Measurements from ENCODE around the gene ISG15.
"Not testable (repeated sequence)": the region's sequence is repeated elsewhere in the genome, so short reads cannot be mapped to it uniquely, and the experiment has no call there.

Gene ISG15

DNA sequence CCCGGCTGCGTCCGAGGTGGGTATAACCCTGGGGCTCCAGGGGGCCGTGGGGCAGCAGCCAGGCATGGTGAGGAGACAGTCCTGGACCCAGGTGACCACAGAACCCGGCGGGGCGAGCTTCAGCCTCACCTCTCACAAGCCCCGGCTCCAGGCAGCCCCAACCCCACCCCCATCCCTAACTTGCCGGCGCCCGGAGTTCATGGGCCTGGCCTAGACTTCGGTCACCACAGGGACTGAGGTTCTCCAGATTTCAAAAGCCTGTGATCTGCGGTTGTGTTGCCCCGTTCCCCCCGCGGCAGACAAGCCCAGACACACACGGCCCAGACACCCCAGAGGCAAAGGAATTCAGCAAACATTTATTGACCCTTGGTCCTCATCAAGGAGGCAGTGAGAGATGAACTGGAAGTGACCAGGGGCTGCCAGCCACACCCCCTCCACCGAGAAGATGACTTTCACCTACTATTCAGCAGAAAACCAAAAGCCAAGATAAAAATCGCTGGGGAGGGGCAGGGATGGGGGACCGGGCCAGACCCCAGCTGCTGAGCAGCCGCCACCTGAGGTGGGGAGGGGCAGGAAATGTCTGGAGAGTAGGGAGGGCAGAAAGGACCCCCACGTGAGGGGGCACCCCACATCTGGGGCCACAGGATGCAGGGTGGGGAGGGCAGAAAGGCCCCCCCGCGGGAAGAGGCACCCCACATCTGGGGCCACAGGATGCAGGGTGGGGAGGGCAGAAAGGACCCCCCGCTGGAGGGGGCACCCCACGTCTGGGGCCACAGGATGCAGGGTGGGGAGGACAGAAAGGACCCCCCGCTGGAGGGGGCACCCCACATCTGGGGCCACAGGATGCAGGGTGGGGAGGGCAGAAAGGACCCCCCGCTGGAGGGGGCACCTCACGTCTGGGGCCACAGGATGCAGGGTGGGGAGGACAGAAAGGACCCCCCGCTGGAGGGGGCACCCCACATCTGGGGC is 17.3 kb upstream of the ISG15 start:
- DNase-seq, result no peak

DNA sequence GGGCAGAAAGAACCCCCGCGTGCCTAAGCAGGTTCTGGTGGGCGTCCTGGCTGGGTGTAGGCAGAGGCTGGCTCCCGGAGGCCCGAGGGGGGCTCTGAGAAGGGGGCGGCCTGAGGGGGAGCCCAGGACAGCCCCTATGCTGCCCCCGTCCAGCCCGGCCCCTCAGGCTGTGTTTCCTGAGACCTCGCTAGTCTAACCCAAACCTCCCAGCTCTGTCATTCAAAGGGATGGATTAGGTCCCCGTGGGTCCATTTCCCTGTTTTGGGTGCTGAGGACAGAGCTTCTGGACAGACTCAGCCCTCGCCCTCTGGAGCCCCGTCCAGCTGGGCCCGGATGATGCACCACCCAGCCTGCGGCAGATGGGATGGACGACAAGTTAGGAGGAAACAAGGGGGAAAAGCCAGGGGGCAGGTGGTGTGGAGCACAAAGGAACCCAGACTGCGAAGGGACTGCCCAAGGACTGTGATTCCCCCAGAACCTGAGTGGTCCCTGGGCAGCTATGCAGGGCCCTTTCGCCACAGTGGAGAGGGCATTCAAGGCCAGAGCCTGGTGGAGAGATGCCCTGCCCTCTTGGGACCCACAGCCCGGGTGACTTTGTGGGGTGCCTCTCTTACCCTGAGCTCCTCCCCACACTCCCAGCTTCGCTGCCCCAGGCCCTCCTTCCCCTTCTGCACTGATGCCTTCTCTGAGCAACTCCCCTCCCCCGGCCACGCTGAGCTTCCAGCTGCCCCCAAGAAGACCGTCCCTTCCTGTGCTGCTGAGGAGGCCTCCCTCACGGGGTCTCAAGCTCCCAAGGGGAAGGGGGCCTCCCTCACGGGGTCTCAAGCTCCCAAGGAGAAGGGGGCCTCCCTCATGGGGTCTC is 16.2 kb upstream of the ISG15 start:
- no peak for DNase-seq

DNA sequence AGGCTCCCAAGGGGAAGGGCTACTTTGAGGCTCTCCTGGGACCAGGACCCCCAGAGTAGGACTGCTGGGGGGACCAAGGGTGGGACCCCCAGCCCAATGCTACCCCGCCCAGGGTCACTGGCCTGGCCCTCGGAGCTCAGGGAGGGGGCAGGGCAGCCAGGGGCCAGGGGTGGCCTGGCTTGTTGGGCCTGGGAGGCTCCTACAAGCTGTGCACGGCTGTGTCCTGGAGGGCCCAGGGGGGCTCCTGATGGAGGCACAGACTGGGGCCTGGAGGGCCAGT is 15.6 kb upstream of the ISG15 start:
- DNase-seq, result no peak

DNA sequence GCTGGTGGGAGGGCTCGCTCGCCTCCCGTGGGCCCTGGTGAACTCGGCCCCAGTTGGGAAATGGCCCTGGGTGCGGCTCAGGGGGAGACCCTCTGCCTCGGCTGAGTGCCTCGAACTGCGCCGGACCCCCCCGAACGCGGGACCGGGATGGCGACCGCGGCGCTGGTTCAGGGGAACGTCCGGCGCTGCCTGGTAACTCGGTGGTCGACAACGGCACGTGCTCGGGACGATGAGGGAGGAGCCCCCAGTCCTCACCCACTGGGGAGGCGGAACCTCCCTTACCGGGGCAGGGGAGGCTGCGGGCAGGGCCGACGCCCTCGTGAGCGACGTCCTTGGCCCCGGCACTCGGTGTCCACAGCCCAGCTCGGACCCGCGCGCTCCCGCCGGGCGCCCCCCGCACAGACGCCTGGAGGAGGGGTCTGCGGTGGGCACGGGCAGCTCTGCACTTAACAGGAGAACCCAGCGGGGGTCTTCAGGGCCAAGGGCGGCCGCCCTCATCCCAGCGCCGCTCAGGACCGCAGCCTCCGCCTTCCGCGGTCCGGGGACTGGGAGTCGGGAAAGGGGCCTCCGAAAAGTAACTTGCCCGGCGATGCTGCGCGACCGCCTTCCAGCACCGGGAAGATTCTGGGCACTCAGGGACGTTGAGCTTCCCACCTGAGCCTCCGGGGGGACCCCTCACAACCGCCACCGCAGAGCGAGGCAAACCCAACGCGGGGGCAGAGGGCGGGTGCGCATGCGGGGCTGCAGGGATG is 15.1 kb upstream of the ISG15 start:
- no peak for DNase-seq

DNA sequence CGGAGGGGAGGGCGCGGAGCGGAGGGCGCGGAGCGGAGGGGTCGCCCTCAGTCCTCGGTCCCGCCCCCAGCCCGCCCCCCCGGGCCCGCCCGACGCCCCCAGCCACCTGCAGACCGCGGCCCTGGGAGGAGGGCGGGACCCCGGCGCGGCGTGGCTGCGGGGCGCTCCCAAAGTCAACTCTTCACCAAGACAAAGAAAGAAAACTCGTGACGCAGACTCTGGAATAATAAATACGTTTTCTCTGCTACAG is 14.6 kb upstream of the ISG15 start:
- DNase-seq, result no peak

DNA sequence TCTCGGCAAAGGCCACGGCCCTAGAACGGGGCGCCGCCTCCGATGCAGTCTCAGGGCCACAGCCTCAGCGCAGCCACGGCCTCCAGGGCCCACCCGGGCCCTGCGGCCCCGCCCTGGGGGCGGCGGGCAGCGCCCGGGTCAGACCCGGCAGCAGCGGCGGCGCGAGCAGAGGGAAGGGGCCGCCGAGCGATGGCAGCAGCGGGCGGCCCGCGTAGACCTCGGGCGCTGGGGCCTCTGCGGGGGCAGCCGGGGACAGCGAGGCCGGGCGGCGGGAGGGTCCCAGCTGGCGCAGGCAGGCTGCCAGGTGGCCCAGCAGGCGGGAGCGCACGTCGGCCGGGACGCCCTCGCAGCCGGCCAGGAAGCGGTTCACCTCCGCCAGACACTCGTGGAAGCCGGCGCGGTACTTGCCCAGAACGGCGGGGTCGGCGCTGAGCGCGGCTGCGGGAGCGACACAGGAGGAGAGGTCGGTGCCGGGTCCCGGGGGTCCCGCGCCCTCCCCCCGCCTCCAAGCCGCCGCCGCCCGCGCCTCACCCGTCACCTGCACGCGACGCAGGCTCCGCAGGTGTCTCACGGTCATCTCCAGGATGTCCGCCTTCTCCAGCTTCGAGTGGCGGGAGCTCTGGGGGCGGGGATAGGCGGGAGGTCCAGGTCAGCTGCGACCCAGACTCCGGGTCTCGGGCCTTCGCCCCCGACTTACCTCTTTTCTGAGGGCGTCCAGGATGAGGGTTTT is 14.1 kb upstream of the ISG15 start:
- DNase-seq, result peak; percentile 40

DNA sequence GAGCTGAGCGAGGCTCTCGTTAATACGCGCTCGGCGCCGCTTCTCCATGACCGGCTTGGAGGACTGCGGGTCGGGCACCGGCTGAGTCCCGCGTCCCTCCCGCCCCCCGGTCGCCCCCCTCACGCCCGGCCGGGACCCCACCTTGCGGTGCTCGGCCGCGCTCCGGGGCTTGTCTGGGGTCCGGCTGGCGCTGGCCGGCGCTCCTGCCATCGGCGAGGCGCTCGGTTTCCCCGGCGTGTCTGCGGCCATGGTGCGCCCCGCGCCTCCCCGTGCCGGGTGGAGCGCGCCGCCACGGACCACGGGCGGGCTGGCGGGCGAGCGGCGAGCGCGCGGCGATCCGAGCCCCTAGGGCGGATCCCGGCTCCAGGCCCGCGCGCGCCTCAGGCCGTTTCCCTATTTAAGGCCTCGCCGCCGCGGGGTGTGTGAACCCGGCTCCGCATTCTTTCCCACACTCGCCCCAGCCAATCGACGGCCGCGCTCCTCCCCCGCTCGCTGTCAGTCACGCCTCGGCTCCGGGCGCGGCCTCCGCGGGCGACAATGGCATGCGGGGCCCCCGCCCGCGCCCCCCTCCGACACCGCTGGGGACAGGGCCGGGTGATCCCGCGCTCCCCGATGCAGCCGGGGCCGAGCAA is 13.5 kb upstream of the ISG15 start, which contains the start of gene HES4:
Gene HES4 (minus strand): TSS at position 373 of the 632 bp plus-strand sequence. CDS start 124 bp downstream, at position 249.
- peak; percentile 94 for DNase-seq

DNA sequence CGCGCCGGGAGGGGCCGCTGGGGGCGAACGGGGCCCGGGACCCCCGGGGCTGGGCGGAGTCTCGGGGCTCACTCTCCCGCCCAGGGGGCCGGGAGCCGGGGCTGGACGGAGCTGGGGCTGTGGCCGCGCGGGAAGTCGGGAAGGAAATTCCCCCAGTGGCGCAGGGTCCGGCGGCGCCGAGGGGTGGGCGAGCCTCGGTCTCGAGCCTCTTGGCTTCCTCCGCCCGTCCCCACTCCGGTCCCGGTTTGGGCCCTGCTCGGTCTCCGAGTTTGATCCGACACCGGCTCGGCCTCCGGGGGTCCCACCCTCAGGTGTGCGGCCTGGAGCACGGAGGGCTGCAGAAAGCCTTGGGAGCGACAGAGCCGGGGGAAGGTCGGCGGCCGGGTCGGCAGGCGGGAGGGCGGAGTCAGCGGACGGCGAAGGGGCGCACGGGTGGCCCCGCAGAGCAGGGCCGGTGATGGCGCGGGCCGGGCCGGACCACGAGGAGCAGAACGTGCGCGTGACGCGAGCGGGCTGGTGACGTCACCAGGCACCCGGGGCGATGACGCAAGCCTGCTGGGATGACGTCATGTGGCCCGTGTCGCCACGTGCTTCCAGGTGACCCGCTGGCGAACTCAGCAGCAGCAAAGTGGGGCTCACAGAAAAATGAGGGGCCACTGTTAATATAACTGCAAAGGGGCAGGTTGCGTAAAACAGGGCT is 12.8 kb upstream of the ISG15 start:
- DNase-seq, result peak; percentile 85

DNA sequence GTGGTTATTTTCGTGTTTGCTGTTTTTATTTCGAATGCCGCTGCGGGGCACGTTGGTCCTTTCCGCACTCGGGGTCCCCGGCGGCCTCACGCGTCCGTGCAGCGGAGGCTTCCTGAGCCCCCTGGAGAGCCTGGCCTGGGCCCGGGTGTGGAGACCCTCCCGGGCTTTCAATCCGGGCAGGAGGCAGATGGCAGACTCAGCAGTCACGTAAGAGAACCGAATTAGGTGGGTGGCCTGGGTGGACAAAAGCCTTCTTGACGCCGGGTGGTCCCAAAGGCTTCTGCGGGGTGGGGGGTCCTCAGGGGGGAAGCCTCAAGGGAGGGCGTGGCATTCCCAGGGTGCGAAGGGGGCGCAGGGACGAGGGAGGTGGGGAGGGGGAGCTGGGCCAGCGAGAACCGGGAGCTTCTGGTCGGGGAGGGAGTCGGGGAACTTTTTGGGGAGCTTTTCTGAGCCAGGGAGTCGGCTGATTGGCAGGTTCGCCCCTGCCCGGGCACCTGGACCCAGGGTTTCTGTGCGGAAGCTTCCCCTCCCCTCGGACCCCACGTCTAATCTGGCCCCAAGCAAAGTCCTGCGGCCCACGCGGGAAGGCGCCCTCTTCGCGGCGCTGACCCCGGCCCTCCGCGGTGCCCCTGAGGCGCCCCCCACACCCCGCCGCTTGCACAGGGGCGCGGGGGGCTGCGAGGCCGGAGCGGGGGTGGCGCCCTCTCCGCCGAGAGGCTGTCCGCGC is 12.1 kb upstream of the ISG15 start:
- peak; percentile 36 for DNase-seq

DNA sequence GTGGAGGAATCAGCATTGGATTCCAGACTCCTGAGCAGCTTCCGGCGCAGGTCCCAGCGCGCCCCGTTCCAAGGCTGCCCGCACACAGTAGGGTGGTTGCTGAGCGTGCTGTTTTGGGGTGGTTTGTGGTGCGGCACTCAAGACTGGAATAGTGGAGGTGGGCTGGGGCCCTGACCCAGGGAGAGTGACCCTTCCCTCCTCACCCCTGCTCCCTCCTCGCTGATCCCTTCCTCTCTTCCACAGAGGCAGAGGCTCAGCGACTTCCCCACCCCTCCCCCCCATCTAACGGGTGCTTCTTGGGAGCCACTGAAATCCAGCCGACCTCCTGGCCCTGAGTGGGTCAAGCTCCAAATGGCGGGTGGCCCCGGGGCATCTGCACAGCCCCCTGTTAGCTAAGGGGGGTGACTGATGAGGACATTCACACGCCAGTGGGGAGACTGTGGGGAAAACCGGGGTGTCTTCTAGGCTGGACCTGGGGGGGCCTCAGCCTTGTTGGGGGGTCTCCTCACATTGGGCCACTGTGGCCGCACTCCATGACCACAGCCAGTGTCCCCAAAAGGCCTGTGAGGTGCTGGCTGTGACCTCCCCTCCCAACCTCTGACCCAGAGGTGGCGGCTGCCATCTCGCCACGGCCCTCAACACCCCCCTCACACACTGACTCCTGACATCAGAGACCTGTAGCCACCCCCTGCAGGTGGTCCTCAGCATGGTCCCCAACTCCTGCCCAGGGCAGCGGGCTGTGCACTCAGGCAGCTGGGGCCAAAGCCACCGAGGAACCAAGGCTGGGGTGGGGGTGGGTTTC is 9.5 kb upstream of the ISG15 start:
- DNase-seq, result no peak

DNA sequence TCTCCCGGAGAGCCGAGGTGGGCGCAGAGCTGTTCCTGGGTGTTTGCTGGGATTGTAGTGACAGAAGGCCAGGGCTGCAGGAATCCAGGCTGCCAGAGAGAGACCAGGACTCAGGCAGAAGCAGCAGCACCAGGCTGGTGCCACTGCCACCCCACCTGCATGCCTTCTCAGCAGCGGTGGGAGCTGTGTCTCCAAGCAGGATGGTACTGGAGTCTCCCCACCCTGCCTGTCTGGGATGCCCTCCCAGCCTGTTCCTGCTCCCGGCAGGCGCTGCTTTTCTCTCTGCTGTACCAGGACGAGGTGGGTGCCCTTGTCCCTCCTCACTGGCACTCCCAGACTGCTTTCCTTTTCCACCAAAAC is 8.9 kb upstream of the ISG15 start:
- no peak for DNase-seq

DNA sequence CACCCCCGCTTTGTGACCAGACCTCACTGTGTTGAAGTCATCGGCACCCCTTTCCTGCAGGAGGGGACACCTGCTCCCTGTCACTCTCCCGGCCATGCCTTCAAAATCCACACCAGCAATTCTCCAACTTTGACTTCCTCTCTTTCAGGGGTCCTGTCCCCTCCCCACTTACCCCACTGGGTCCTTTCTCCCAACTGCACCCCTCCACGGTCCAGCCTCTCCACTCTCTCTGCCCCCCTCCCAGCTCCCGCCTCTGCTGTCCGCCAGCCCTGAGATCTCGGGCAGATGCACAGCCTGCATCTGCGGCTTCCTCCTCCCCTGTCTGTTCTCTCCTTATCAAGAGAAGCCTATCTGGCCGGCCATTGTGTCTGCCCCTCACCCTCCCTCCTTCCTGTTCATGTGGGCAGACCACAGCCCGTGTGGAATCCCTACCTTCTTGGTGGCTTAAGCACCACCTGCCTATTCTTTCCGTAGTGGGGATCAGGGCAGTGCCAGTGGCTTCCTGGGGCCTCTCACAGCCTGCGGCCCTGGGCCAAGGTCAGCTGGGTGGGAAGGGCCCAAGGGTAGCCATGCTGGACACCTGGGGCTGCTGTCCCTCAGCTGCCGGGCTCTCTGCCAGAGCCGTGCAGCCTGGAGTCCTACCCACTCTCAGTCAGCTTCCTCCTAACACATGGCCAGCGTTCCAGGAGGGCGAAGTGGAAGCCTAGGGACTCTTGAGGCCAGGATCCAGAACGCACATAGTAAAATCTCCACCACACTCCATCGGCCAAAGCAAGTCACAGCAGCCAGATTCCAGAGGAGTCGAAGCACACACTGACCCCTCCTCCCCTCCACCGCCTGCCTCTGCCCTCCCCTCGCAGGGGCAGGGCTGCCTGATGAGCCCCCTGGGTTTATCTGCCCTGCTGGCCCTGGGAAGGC is 8.3 kb upstream of the ISG15 start:
- peak; percentile 75 for DNase-seq

DNA sequence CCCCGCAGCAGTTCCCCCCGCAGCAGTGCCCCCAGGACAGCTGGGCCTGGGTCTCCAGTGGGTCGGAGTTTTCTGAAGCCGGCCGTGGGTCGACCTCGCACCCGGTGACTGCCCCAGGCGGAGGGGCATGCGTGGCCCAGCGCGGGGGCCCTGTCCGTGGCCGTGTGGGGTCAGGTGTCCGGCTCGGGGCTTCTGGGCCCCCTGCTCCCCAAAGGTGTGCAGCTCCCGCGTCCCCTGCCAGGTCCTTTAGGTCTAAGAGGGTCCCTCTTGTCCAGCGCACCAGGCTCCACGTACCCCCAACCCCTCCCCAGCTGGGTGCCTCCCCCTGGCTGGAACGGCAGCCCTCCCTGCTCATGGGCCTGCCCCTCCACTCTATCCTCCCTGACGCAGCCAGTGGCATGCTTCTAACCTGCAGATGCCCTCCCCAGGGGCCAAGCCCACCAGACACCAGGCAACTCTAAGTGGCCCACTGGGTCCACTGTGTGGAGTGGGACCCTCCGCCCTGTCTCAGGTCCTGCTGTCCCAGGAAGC is 7.5 kb upstream of the ISG15 start:
- DNase-seq, result no peak

DNA sequence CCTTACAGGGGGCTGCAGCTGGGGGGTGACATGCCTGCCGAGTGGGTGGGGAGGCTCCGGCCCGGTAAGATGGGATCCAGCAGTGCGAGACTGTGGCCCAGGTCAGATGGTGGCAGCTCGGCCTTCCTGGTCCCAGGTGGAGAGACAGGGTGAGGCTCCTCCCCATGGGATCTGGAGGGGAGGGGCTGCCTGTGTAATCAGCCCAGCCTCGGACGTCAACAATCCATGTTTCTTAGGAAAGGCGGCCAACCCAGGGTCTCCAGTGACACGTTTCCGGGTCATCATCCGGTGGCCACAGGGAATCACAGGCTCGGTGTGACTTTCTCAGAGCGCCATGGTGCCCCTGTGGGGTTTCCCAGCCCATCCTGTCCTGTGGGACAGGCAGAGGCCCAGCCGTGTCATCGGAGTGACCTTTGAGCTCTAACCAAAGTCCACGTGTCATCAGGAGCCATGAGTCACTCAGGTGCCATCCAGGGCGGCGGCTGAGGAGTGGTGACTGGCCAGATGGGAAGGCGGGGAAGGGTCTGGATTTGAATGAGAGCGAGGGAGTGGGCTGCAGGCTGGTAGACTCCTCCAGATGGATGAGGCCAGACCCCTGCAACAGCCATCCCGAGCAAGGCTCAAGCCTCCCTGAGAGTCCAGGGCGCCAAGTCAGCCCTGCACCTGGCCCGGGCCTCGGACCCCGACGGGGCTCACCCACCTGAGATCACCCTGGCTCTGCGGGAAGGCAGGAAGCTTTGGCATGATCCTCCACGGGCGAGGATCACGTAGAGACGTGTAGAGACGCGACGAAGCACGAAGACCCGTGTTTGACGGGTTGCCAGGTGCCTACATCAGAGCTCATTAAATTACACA is 6.8 kb upstream of the ISG15 start:
- no peak for DNase-seq

DNA sequence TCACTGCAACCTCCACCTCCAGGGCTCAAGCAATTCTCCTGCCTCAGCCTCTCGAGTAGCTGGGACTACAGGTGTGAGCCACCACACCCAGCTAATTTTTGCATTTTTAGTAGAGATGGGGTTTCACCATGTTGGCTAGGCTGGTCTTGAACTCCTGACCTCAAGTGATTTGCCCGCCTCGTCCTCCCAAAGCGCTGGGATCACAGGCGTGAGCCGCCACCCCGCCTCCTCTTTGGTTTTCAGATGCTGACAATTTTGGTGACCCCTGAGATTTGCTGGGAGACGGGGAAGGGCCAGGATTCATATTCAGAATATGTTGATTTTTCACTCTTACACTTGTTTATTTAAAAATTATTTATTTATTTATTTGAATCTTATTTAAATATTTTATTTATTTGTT is 3.2 kb upstream of the ISG15 start:
- DNase-seq, result not testable (repeated sequence)

DNA sequence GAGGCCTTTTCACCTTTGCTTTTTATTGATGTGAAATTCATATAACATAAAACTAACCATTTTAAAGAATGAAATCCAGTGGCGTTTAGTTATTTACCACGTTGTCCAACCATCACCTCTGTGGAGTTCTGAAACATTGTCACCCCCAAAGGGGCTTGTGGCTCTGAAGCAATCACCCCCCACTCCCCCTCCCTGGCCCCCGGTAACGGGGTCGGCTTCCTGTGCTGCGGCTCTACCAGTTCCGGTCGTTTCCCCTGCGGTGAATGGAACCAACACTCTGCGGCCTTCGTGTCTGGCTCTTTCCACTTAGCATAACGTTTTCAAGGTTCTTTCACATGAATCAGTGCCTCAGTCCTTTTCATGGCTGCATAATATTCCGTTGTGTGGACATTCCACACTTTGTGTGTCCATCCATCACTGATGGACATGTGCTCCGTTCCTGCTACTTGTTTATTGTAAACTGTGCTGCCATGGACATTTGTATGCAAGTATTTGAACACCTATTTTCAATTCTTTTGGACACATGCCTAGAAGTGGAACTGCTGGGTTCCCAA is 1.8 kb upstream of the ISG15 start:
- no peak for DNase-seq

DNA sequence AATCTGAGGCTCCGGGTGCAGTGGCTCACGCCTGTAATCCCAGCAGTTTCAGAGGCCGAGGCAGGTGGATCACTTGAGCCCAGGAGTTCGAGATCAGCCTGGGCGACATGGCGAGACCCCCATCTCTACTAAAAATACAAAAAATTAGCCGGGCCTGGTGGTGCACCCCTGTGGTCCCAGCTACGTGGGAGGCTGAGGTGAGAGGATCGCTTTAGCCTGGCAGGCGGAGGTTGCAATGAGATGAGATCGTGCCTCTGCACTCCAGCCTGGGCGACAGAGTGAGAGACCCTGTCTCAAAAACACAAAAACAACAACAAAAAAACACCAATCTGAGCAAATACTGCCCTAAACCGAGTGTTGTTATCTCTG is 577 bp upstream of the ISG15 start:
- not testable (repeated sequence) for DNase-seq

Measured in EL (cell line).